ENCODE results near the gene WDR72.

WDR72 gene

DNA sequence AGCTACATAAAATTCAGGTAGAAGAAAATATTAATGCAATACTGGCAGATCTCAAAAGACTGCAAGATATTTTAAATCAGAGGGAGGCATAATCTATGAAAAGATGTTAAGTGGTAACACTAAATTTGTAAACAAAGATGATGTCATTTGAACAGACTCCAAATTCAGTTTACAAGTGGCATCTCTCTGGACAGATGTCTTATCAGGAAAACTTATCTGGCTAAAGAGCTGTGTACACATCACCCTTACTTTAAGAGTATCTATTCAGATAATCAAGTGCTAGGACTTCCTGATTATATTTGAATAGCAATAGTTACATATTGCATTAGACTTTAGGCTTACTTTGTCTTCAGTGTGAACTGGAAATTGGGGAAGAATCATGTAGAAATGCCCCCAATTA, 231.5 kb downstream of the WDR72 start:
- DNase-seq: no peak

DNA sequence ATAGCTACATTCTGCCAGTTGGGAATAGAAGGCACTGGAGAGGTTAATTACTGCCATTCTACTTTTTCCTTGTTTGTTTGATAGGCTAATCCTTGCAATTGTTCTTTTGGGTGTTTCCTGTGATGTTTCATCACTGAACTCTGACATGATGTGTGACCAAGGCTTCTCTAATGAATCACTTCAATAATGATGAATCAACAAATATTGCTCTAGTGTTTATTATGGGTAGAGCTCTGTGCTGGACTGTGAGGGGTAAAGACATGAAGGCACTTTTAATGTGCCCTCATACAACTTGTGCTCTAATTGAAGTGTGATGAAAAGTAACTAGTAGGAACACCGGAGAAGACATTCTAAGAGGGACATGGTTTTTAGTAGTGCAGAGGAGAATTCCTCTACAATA, 233.6 kb downstream of the WDR72 start:
- no peak for DNase-seq

DNA sequence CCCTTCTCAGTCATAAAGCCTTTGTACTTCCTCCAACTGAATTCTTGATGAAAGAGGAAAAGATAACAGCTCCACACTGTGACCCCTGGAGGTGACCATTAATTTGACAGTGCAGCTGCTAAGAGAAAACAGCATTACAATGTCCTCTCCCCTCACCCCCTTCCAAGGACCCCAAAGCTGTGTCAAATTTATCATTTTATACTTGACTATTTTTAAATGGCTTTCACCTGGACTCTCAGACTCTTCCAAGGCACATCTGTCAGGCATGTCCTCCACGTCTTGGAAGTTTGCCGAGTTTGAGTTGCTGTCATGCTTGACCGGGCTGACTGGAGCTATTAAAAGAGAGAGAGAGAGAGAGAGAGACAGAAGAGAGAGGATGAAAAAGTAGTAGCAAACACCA, 236.5 kb downstream of the WDR72 start:
- DNase-seq: no peak

DNA sequence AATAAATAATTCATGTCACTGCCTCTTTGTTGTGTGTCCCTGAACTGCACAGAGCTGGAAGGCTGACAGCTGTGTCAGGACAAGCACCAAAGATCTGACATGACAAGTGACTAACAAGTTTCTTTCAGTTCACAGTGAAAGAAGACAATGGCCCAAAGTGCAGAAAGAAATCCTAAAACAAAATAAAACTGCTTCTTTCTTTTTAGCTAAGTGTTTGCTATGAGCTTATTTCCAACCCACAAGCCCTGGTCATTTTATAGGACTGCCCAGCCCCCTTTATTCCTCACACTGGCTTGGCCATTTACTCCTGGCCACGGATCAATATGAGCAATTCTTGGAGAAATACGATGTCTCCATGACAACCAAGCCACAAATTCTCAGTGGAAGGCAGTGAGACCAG, 238.5 kb downstream of the WDR72 start:
- DNase-seq: no peak

DNA sequence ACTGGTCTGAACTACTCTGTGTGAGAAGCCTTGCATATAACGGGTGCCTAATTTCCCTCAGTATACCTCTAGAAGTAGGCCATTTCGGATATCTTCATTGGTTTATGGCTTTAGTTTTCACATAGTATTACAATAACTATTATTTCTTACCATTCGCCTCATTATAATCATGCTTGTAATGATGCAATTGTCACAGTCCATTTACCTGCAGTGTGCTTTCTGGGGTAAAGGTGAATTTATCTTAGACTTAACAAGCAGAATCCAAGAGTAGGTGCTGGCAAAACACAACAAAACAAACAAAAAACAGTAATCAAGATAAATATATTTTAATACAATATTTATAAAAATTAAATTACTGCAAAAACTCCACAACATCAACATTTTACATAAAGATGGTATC, 246.0 kb downstream of the WDR72 start:
- no peak for DNase-seq

DNA sequence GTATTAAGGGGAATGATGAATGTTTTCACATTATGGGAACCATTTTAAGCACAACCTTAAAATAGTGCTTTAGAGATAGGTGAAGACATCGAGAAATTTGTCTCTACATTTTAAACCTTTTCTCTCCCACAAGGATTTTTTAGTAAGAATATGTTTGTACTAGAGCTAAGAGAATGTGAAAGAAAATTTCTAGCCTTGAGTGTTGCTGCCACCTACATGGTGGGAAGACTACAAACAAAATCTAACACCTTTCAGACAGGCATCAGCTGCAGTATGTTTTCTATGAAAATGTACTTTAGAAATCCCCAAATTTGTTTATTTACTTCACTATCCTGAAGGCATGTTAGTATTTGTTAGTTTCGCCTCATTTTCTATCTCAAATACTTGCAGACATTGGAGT, 247.4 kb downstream of the WDR72 start:
- no peak for DNase-seq

DNA sequence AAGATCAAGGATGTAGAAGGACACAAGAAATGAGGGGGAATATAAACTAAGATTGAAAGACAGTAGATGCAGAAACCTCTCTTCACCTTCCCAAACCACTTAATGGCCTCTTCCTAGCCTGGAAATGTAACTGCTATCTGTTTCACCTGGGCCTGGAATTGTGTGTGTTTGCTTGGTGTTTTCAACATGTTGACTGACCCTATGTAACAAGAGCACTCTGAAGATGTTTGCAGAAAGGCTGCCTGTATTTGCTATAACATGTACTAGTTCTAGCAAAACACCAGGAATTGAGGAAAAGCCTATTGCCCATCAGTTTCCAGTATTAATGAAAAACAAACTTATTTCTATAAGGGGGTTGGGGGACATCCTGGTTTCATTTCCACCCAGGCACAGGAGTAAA, 248.3 kb downstream of the WDR72 start:
- DNase-seq: no peak

DNA sequence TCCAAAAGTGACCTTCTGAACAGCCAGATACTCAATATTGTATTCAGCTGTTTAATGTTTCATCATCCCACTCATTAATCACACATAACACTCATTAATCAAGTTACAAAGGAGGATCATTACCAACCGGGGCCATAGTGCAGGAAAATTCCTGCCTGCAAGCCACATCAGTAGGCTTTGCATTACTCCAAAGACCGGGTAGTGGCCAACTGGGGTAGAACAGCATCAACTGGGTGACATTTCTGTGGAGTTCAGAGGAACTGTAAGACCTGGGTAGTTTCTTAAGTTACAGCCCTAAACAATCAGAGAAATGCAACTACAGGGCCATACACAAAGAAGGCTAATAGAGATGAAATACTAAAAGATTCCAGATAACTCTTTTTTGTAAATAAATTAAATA, 253.1 kb downstream of the WDR72 start:
- no peak for DNase-seq

DNA sequence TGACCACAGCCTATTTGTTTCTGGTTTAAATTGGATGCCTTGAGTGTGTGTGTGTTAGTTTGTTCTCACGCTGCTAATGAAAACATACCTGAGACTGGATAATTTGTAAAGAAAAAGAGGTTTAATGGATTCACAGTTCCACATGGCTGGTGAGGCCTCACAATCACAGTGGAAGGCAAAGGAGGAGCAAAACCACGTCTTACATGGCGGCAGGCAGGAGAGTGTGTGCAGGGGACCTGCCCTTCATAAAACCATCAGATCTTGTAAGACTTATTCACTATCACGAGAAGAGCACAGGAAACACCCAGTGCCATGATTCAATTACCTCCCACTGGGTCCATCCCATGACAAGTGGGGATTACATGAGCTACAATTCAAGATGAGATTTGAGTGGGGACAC, 260.5 kb downstream of the WDR72 start:
- DNase-seq: no peak

DNA sequence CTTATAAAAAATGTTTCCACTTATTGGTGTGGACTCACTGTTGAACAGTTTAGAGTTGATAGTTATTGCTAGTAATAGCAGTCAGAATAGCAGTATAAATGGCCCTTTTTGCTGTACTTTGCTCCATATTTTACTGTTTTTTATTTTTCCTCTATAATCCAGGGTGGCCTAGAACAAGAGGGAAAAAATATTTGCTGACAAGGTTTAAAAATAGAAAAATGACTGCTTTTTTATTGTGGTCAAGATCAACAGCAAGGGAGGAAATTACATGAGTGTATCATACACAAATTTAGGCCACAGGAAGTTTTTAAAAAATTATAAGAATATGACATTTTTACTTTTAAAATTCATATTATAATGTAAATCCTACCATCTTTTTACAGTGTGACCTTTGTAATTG, 269.1 kb downstream of the WDR72 start:
- no peak for DNase-seq

DNA sequence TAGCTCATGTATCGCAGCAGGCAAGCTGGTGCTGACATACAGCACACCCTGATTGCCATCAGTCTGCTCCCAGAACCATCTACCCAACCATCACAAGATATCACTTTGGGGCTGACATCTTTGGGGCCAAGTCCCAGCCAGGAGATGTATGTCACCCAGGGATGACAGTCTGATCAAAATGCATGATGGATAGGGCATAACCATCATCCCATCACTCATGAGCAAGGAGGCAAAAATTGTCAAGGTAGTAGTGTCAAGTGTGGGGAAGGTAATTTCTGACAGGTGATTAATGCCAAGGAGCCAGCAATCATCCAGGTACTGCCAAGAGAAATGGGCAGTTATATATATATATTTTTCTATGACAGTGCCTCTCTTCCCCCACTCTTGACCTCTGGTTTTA, 277.4 kb downstream of the WDR72 start:
- DNase-seq: no peak

DNA sequence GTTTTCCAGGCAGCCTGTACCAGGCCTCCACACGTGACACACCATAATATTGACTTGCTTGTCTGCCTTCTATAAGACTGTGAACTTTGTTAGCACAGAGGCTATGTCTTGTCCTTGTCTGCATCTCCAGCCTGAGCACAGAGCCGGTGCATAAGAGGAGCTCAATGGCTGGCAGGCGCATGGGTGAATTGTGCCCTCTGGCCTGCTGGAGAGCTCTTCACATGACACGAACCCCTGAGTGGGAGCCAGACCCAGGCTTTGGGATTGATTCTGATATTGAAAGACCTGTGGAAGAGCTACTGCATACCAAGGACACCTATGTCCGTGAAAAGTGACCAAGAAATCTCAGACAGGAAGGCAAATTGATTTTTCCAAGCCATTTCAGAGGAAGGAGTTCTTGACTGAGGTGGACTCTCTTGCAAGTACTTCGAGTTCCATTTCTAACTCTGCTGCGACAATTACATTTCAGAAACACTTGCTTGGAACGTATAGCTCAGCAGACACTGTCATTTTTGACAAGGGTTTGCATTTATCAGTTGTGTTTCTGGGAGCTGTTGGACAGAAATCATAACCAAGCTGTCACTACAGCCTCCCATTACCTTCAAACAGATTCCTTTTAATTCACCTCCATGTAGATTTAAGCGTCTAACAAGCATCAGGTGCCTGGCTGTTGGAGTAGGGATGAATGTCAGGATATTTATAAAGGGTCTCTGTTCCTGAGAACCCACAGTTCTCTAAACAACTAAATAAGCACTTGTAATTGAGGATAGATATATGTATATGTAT, 281.3 kb downstream of the WDR72 start:
- DNase-seq: no peak

DNA sequence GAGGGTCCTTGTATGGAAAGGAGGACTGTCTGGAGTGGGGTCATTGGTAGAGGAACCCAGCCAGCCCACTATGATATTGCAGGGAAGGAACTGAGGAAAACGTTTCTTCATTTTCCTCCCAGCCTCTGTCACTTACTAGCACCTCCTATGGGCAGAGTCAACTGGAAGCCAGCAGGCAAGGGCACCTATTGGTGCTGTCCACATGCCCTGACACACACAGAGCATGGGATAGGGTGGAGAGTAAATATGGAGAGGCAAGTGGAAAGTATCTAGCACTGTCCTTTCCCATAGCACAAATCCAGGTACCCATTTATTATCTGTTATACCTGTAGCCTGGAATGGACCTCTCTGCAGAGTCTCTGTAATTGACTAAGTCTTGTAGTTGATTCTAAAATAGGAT, 285.6 kb downstream of the WDR72 start:
- no peak for DNase-seq

DNA sequence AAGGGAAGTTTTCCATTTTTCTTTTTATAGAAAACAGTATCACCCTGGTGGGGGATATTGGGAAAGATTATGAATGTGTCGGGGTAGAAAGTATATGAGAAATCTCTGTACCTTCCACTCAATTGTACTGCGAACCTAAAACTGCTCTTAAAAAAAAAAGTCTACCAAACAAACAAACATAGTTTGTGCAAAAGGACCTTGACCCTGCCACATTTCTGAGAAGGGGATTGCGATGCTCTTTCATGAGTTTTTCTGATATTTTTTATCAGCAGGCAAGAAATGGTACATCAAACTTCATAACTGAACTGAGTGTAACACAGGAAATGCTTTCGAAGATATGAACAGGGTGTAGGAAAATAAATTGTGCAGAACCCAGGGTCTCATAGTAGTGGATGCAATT, 286.0 kb downstream of the WDR72 start:
- DNase-seq: no peak

DNA sequence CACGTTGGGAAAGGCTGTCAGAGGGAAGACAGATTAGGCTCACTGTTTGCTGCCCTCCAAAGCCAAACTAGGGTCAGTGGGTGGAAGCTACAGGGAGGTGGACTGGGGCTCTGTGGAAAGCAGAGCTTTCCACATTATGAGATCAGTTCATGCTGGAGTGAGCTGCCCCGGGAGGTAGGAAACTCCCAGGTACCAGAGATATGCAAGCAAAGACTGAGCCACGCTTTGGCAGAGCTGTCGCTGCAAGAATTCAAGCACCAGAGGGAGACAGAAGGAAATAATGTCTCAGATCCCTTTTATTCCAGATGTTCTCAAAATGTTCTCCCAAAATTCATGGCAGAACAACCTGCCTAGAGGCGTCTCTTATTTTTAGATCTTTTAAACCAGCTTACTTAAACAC, 286.6 kb downstream of the WDR72 start:
- DNase-seq: no peak

DNA sequence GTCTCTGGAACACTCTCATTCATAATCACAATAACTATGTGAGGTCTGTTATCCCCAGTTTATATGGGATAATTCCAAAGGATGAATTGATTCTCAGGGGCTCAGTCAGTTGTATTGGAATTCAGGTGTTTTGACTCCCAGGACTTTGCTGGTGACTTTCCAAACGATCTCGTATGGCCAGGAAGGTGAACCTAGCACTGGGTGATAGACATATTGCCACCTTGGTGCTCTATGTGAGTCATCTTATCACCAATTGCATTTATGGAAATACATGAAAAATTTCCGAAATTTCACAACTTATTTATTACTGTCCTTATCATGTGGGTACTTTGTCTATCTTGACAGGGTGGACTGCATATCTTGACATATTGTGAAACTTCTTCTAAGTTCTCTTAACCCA, 287.3 kb downstream of the WDR72 start:
- DNase-seq: no peak

DNA sequence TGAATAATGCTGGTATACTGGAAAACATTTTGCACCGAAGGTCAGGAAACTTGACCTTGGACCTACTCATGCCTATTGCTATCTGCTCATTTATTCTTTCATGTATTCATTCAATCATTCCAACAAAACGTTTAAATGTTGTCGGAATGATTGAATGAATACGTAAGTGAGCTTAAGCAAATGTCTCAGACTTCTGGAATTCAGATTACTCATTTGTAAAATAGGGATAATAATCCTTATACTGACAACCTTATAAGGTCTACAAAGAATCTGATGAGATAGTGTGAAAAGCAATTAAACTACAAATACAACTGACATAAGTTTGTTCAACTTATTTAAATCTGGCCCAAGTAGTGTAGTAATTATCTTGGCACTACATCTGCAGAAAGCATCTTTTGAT, 288.7 kb downstream of the WDR72 start:
- no peak for DNase-seq

DNA sequence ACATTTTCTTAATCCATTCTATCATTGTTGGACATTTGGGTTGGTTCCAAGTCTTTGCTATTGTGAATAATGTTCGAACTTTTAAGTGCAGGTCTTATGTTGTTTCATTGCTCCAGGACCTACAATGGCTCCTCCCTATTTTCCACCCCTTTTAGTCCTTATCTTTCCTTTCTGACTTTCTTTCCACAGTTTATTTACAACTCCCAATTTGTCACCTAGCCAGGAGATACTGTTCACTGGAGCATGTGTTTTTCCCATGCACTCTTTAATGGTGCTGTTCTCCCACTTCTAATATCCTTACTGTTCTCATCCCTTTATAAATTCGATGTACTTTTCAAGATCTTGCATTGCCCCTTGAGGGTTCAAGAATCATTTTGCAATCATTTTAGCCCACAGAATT, 290.0 kb downstream of the WDR72 start:
- DNase-seq: no peak
